DOHH2 (cell line): ENCODE data around the gene AKAP13.

ENCODE experiments used
- H3F3A ChIP-seq: fragments of 200-600 bp; sonication (generic), shearing (Covaris generic); 2 replicates; pipeline ENCODE4 v1.6.0; 2016; ENCODE audit warnings: antibody characterized with exemption, mild to moderate bottlenecking; ENCODE audit not compliant: control insufficient read depth, insufficient read depth
- H3K27ac ChIP-seq: fragments of 200-600 bp; sonication (generic); 2 replicates; pipeline ENCODE4 v1.5.1; 2014; ENCODE audit warnings: low read depth, mild to moderate bottlenecking, low read length, moderate library complexity
- H3K27me3 ChIP-seq: fragments of 200-600 bp; sonication (generic); 2 replicates; pipeline ENCODE4 v1.6.1; 2014; ENCODE audit warnings: mild to moderate bottlenecking, low read length, mixed read lengths; ENCODE audit not compliant: control insufficient read depth
- H3K36me3 ChIP-seq: fragments of 200-600 bp; sonication (generic); 2 replicates; pipeline ENCODE4 v1.6.1; 2014; ENCODE audit warnings: mild to moderate bottlenecking, low read length, moderate library complexity, mixed read lengths; ENCODE audit not compliant: control insufficient read depth
- H3K4me1 ChIP-seq: fragments of 200-600 bp; sonication (generic); 2 replicates; pipeline ENCODE4 v1.6.1; 2014; ENCODE audit warnings: mild to moderate bottlenecking, low read length, mixed read lengths; ENCODE audit not compliant: control insufficient read depth
- H3K4me2 ChIP-seq: fragments of 200-600 bp; sonication (generic); 2 replicates; pipeline ENCODE4 v1.6.0; 2014; ENCODE audit warnings: mild to moderate bottlenecking, low read length, moderate library complexity
- H3K4me3 ChIP-seq: fragments of 200-600 bp; sonication (generic); 2 replicates; pipeline ENCODE4 v1.5.1; 2014; ENCODE audit warnings: mild to moderate bottlenecking, low read length, mixed read lengths
- H3K79me2 ChIP-seq: fragments of 200-600 bp; sonication (generic); 2 replicates; pipeline ENCODE4 v1.6.1; 2014; ENCODE audit warnings: mild to moderate bottlenecking, low read length, mixed read lengths; ENCODE audit not compliant: control insufficient read depth
- H3K9me2 ChIP-seq: fragments of 200-600 bp; sonication (generic); replicated peaks from 2 replicates; pipeline ENCODE4 v1.6.1; 2014; ENCODE audit warnings: mild to moderate bottlenecking, low read length, mixed read lengths; ENCODE audit not compliant: control insufficient read depth
- H3K9me3 ChIP-seq: fragments of 200-600 bp; sonication (generic); 2 replicates; pipeline ENCODE4 v1.6.1; 2014; ENCODE audit warnings: antibody characterized with exemption, low read length, mixed read lengths; ENCODE audit not compliant: control insufficient read depth, insufficient read depth
- H4K20me1 ChIP-seq: fragments of 200-600 bp; sonication (generic); 2 replicates; pipeline ENCODE4 v1.6.0; 2014; ENCODE audit warnings: low read depth, mild to moderate bottlenecking, antibody characterized with exemption, low read length, moderate library complexity; ENCODE audit not compliant: control insufficient read depth, insufficient read depth
- CTCF ChIP-seq: fragments of 200-600 bp; sonication (generic); IDR thresholded peaks from one replicate; pipeline ENCODE4 v1.5.1; 2014; ENCODE audit warnings: antibody characterized with exemption, mild to moderate bottlenecking, low read depth, low read length; ENCODE audit not compliant: poor library complexity, severe bottlenecking
- EZH2phosphoT487 ChIP-seq: fragments of 200-600 bp; sonication (generic); IDR thresholded peaks from 2 replicates; pipeline ENCODE4 v1.6.1; 2017; ENCODE audit warnings: borderline replicate concordance, mild to moderate bottlenecking, antibody characterized with exemption, low read length, moderate library complexity, mixed read lengths

The AKAP13 gene

GRCh38 chr15:85716261-85716660 is 335.9 kb downstream of the AKAP13 start:
- TF ChIP-seq CTCF (no peak), EZH2phosphoT487 (no peak)

GRCh38 chr15:85717212-85717611 is 336.8 kb downstream of the AKAP13 start:
- TF ChIP-seq CTCF (no peak), EZH2phosphoT487 (no peak)
- Histone ChIP-seq H3K27me3 (no peaks in the 10 kb centered on the region), H3K4me1 (peaks cover 44% of the 10 kb centered on the region), H3K27ac (peak overlapping the region; percentile 80), H3K36me3 (peaks cover 89% of the 10 kb centered on the region), H3K4me2 (peak overlapping the region; percentile 72), H3K9me3 (no peaks in the 10 kb centered on the region), H3F3A (peaks cover 31% of the 10 kb centered on the region), H3K79me2 (peaks cover 18% of the 10 kb centered on the region), H3K4me3 (no peak overlapping the region), H4K20me1 (no peaks in the 10 kb centered on the region), H3K9me2 (no peaks in the 10 kb centered on the region)

More at GRCh38 chr15:85716261-85716660, 335.9 kb downstream of the AKAP13 start:
- H4K20me1 ChIP-seq: no peaks in the 10 kb centered on the region
- peaks cover 32% of the 10 kb centered on the region for H3F3A ChIP-seq
- no peak overlapping the region for H3K4me3 ChIP-seq
- peaks cover 89% of the 10 kb centered on the region for H3K36me3 ChIP-seq
- H3K9me3 ChIP-seq: no peaks in the 10 kb centered on the region
- peaks cover 47% of the 10 kb centered on the region for H3K4me1 ChIP-seq
- no peaks in the 10 kb centered on the region for H3K9me2 ChIP-seq
- peak overlapping the region; percentile 72; the same call in 1 of the 2 replicates for H3K4me2 ChIP-seq
- peaks cover 18% of the 10 kb centered on the region for H3K79me2 ChIP-seq
- H3K27ac ChIP-seq: peak overlapping the region; percentile 80
- no peaks in the 10 kb centered on the region for H3K27me3 ChIP-seq

- Histone ChIP-seq H3K27me3 (no peaks in the 10 kb centered on the region), H3K36me3 (peaks cover 92% of the 10 kb centered on the region), H3K9me3 (no peaks in the 10 kb centered on the region), H3K4me1 (peaks cover 44% of the 10 kb centered on the region), H3K4me2 (peak overlapping the region; percentile 72), H3K79me2 (peaks cover 18% of the 10 kb centered on the region), H3K9me2 (no peaks in the 10 kb centered on the region), H3K27ac (peak overlapping the region; percentile 80), H4K20me1 (no peaks in the 10 kb centered on the region), H3K4me3 (peak overlapping the region; percentile 53), H3F3A (peaks cover 31% of the 10 kb centered on the region)
- TF ChIP-seq EZH2phosphoT487 (no peak), CTCF (no peak)
Measured at GRCh38 chr15:85718271-85718971, 338.0 kb downstream of the AKAP13 start.
